GM12878 (cell line): ENCODE measurements around the gene CCDC27. TPM values are rescaled to one million over a fixed set of nuclear protein-coding genes. Genes with fewer than 3 reads are reported as not detected.
A peak's percentile ranks its signal among the peaks of the same experiment; 100 is the strongest.

Experiments
- ATAC-seq: fragments of 200-7000 bp; cut with Tn5 transposase; 3 replicates; pipeline ENCODE4 v1.9.1; 2020; ENCODE audit warnings: mild to moderate bottlenecking, moderate library complexity
- BruUV-seq: library from RNA; stranded (reverse); fragments of 400-500 nt; replicated peaks from 2 replicates; lab custom pipeline; 2021; lab: Mats Ljungman, UMichigan
- CTCF ChIA-PET: fragments of 300-600 bp; sonication (Branson Sonifier 250); formaldehyde crosslinking; extraction: SDS; loops from one replicate; lab custom pipeline; 2021; ENCODE audit warnings: inconsistent platforms; lab: Yijun Ruan, JAX
- POLR2A ChIA-PET: fragments of 350-600 bp; formaldehyde crosslinking; extraction: SDS; loops from one replicate; lab custom pipeline; 2021; ENCODE audit warnings: inconsistent platforms; lab: Charles Lee
- RAD21 ChIA-PET: fragments of 300-600 bp; sonication (Branson Sonifier 250); formaldehyde crosslinking; loops from one replicate; lab custom pipeline; 2023; ENCODE audit warnings: antibody characterized with exemption; ENCODE audit not compliant: unreplicated experiment; lab: Charles Lee
- SMC1A ChIA-PET: fragments of 300-600 bp; sonication (Branson Sonifier 250); formaldehyde crosslinking; loops from one replicate; lab custom pipeline; 2023; ENCODE audit not compliant: unreplicated experiment, uncharacterized antibody; lab: Charles Lee
- DNase-seq: peaks from one replicate; pipeline ENCODE4 v3.0.0-alpha.2; 2011; ENCODE audit warnings: low read depth, low spot score
- FAIRE-seq: peaks from 3 replicates; lab custom pipeline; 2011; peaks lifted over from hg19 to GRCh38; lab: Jason Lieb, UNC
- H2AFZ ChIP-seq: 2 replicates; pipeline ENCODE4 v1.6.0; 2011; ENCODE audit warnings: low read depth, low read length, control low read depth; ENCODE audit not compliant: control insufficient read depth
- H3K27ac ChIP-seq: 2 replicates; pipeline ENCODE4 v1.5.1; 2011; ENCODE audit warnings: control low read depth; ENCODE audit not compliant: control insufficient read depth, insufficient read depth
- H3K27me3 ChIP-seq, 2 experiments: replicated peaks in 1 of 2; 2 replicates each; pipeline versions ENCODE4 v1.6.0 to v1.6.1; 2011; ENCODE audit warnings: low read length in 1 of 2; ENCODE audit not compliant: control insufficient read depth in 2 of 2, insufficient read depth in 2 of 2
- H3K36me3 ChIP-seq, 2 experiments: 2 replicates each; pipeline ENCODE4 v1.5.1; 2011; ENCODE audit warnings: low read length in 1 of 2; ENCODE audit not compliant: control insufficient read depth in 2 of 2, insufficient read depth in 2 of 2
- H3K4me1 ChIP-seq: 2 replicates; pipeline ENCODE4 v1.6.1; 2011; ENCODE audit warnings: mild to moderate bottlenecking, low read length, moderate library complexity, mixed read lengths; ENCODE audit not compliant: control insufficient read depth, insufficient read depth
- H3K4me2 ChIP-seq: 2 replicates; pipeline ENCODE4 v1.6.0; 2011; ENCODE audit warnings: control low read depth; ENCODE audit not compliant: control insufficient read depth, insufficient read depth
- H3K4me3 ChIP-seq: fragments of 200-600 bp; sonication (generic); 2 replicates; pipeline ENCODE4 v1.5.1; 2016
- H3K79me2 ChIP-seq: 2 replicates; pipeline ENCODE4 v1.6.0; 2011; ENCODE audit warnings: low read length; ENCODE audit not compliant: control insufficient read depth, insufficient read depth
- H3K9ac ChIP-seq: 2 replicates; pipeline ENCODE4 v1.8.0; 2011; ENCODE audit warnings: low read length, control low read depth, mixed read lengths; ENCODE audit not compliant: control insufficient read depth, insufficient read depth
- H3K9me3 ChIP-seq: replicated peaks from 3 replicates; pipeline ENCODE4 v1.5.1; 2011; ENCODE audit warnings: mild to moderate bottlenecking, low read length; ENCODE audit not compliant: control insufficient read depth, insufficient read depth
- H4K20me1 ChIP-seq: 2 replicates; pipeline ENCODE4 v1.6.0; 2011; ENCODE audit not compliant: control insufficient read depth, insufficient read depth
- E2F4 ChIP-seq: IDR thresholded peaks from 2 replicates; pipeline ENCODE4 v1.6.1; 2012; ENCODE audit warnings: low read depth, low read length, improper control_type of control experiment
- POLR2A ChIP-seq: IDR thresholded peaks from 2 replicates; pipeline ENCODE4 v1.6.1; 2011; ENCODE audit warnings: low read depth, mild to moderate bottlenecking, low read length
- USF1 ChIP-seq: IDR thresholded peaks from 2 replicates; pipeline ENCODE4 v1.6.1; 2011; ENCODE audit warnings: borderline replicate concordance, low read depth, mild to moderate bottlenecking, moderate library complexity, mixed read lengths, low read length; ENCODE audit not compliant: insufficient read depth; ENCODE audit errors: extremely low read length
- WGBS: methylation state at CpG from one replicate; pipeline ENCODE4 v1.1.6; 2016; ENCODE audit warnings: low lambda C conversion rate; ENCODE audit not compliant: insufficient replicate concordance, insufficient coverage; ENCODE audit errors: missing lambda C conversion rate; 5-methylcytosine and 5-hydroxymethylcytosine counted together
- in situ Hi-C: fragments of 300-500 bp; cut with MboI; formaldehyde crosslinking; loops from 9 replicates; pipeline ENCODE4 v1.14.3; 2018; ENCODE audit warnings: mixed read lengths
- intact Hi-C: fragments of 100-400 bp; cut with micrococcal nuclease; formaldehyde crosslinking; loops from one replicate; pipeline ENCODE4 v1.14.2; 2022; ENCODE audit not compliant: unreplicated experiment
- polyA plus RNA-seq, 11 experiments: library from polyadenylated mRNA; depleted of rRNA in 4 of 11; unstranded in 6 of 11; stranded (reverse) in 5 of 11; fragments of >200 nt; fragmentation: Nextera tagmentation in 4 of 11; fragmentation: Illumina TruSeq in 1 of 11; extraction: Ambion mirVana in 4 of 11; extraction: Trizol in 1 of 11; gene quantifications; 1 replicate in 1 of 11; 2 replicates in 10 of 11; pipeline versions ENCODE4 v1.2.1 to v1.2.3, GENCODE V29; 2011 to 2016; ENCODE audit warnings: inconsistent platforms in 2 of 11, missing spikeins in 2 of 11, low read depth in 1 of 11
- total RNA-seq, 4 experiments: library from RNA; depleted of rRNA in 3 of 4; stranded (reverse); fragments of >200 nt in 3 of 4; fragmentation: Illumina TruSeq in 1 of 4; extraction: Trizol in 1 of 4; gene quantifications; 2 replicates each; pipeline versions ENCODE4 v1.2.1 to v1.2.3, GENCODE V29; 2013 to 2021
- TF ChIP-seq, protein P1 (sequence below): fragments of 450-650 bp; IDR thresholded peaks from 2 replicates; pipeline ENCODE4 v1.6.1; 2014; ENCODE audit warnings: mild to moderate bottlenecking

Gene CCDC27
- total and polyA plus RNA-seq, 10 of the 15 experiments (the other 5 are each of a cell fraction or from before 2014, with no cell fraction given) = 0.05 TPM; not detected in 9

DNA sequence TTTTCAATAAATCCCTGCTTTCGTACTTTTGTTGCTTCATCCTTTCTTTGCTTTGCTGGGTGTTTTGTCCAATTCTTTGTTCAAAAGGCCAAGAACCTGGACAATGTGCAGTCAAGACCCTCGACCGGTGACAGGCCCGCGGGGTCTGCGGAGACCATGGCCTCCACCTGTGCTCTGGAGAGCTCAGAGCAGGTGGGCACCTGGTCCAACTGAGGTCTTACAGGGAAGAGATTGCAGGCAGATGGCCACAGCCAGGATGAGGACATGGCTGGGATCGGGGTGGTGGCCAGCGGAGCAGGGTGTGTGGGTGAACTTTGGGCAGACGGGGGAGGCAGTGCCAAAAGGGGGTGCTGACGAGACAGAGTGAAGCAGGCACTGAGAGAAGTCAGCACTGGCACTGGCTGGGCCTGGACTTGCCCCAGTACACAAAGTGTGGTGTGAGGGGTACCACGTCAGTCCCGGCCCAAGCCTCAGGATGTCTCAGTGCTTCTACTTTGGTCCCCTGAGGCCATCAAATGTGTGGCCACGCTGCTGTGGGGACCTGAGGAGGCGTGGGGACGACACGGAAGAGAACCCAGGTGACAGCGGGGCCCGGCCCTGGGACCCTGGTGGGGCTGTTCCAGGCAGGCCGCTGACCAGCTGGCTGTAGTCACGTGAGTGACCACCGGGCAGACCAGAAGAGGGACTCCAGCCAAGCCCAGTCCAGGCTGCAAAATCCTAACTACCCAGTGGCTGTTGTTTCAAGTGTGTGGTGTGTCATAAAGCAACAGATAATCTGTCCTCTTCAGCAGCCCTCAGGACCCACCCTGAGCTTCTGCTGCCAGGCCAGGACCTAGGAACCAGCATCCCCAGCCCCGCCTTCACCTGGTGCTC lies 10.4 kb upstream of the CCDC27 start:
- Histone ChIP-seq H3K27ac (no peak overlapping the region), H3K4me2 (no peak overlapping the region), H3K9me3 (no peaks in the 10 kb centered on the region), H3K9ac (no peak overlapping the region), H3K27me3 (no peaks in the 10 kb centered on the region), H3K4me1 (peaks cover 6% of the 10 kb centered on the region), H2AFZ (no peak overlapping the region), H3K4me3 (no peak overlapping the region), H4K20me1 (no peaks in the 10 kb centered on the region), H3K79me2 (no peaks in the 10 kb centered on the region), H3K36me3 (peaks cover 2 to 3% of the 10 kb centered on the region in 2 experiments; a peak in 3 of 4 replicates)
- intact Hi-C loops (no loop called here), in situ Hi-C loops (no loop called here)
- ATAC-seq (no peak), FAIRE-seq (no peak), DNase-seq (no peak)
- ChIA-PET SMC1A (no interaction called here), RAD21 (no interaction called here), POLR2A (no interaction called here), CTCF (no interaction called here)
- 90% methylated on average over 22 of the region's 22 CpGs for WGBS
- no peak for TF ChIP-seq E2F4
- TF ChIP-seq USF1 = no peak
- 0 out of 2 replicates have a peak, but pooled peaks have one; percentile 27 for TF ChIP-seq POLR2A
- TF ChIP-seq, protein P1, sequence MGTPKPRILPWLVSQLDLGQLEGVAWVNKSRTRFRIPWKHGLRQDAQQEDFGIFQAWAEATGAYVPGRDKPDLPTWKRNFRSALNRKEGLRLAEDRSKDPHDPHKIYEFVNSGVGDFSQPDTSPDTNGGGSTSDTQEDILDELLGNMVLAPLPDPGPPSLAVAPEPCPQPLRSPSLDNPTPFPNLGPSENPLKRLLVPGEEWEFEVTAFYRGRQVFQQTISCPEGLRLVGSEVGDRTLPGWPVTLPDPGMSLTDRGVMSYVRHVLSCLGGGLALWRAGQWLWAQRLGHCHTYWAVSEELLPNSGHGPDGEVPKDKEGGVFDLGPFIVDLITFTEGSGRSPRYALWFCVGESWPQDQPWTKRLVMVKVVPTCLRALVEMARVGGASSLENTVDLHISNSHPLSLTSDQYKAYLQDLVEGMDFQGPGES = no peak
- BruUV-seq = no TSS peak
